Heart left ventricle (tissue), 16 donors: ENCODE results near the gene ELMO3. TPM values are rescaled to one million over a fixed set of nuclear protein-coding genes. Genes with fewer than 3 reads are reported as not detected.

ENCODE experiments used
- ATAC-seq, 4 donors: fragments of 200-7000 bp; cut with Tn5 transposase; one replicate each; pipeline ENCODE4 v1.9.1; 2020 to 2022; ENCODE audit warnings: moderate library complexity in 4 of 4, mild to moderate bottlenecking in 3 of 4, moderate number of reproducible peaks in 1 of 4
- DNase-seq, 5 donors: peaks; one replicate each; pipeline ENCODE4 v3.0.0-alpha.2; 2020
- H3K27ac ChIP-seq, 12 donors: fragments of 200-600 bp; sonication (generic) in 4 of 12; one replicate each; pipeline versions ENCODE4 v1.5.0 to v1.8.0; 2016 to 2022; ENCODE audit warnings: mild to moderate bottlenecking in 2 of 12
- H3K27me3 ChIP-seq, 9 donors: fragments of 200-600 bp; sonication (generic) in 2 of 9; one replicate each; pipeline versions ENCODE4 v1.5.1 to v1.8.0; 2016 to 2022; ENCODE audit warnings: mild to moderate bottlenecking in 3 of 9
- H3K36me3 ChIP-seq, 9 donors: fragments of 200-600 bp; sonication (generic) in 2 of 9; one replicate each; pipeline versions ENCODE4 v1.5.0 to v1.8.0; 2018 to 2022; ENCODE audit warnings: mild to moderate bottlenecking in 2 of 9
- H3K4me1 ChIP-seq, 12 donors: fragments of 200-600 bp; sonication (generic) in 4 of 12; one replicate each; pipeline versions ENCODE4 v1.5.0 to v1.8.0; 2016 to 2022; ENCODE audit warnings: mild to moderate bottlenecking in 3 of 12
- H3K4me3 ChIP-seq, 12 donors: fragments of 200-600 bp; sonication (generic) in 4 of 12; one replicate each; pipeline versions ENCODE4 v1.5.0 to v1.8.0; 2017 to 2022; ENCODE audit warnings: mild to moderate bottlenecking in 9 of 12, moderate library complexity in 4 of 12
- H3K9me3 ChIP-seq, 12 donors: fragments of 200-600 bp; sonication (generic) in 4 of 12; one replicate each; pipeline versions ENCODE4 v1.5.0 to v1.8.0; 2016 to 2022; ENCODE audit warnings: mild to moderate bottlenecking in 1 of 12
- CTCF ChIP-seq, 12 donors: fragments of 200-600 bp; sonication (generic) in 4 of 12; IDR thresholded peaks; one replicate each; pipeline versions ENCODE4 v1.5.0 to v1.8.0; 2018 to 2022; ENCODE audit warnings: antibody characterized with exemption in 12 of 12, mild to moderate bottlenecking in 5 of 12
- POLR2A ChIP-seq, 2 donors: fragments of 450-650 bp; IDR thresholded peaks; one replicate each; pipeline ENCODE4 v1.6.1; 2017; ENCODE audit warnings: antibody characterized with exemption in 2 of 2, mild to moderate bottlenecking in 2 of 2, moderate library complexity in 2 of 2
- WGBS, 4 donors: extraction: QIAGEN DNeasy Blood & Tissue Kit in 2 of 4; methylation state at CpG; one replicate each; pipeline versions ENCODE4 v1.1.5 to v1.1.7; 2013 to 2018; 5-methylcytosine and 5-hydroxymethylcytosine counted together
- intact Hi-C, 10 donors: fragments of 100-400 bp; cut with DNase I; formaldehyde crosslinking; loops; one replicate each; pipeline versions ENCODE4 v1.11.1 to v1.14.2; 2022
- polyA plus RNA-seq, 2 donors: library from polyadenylated mRNA; stranded (reverse); fragments of 200-250 nt; gene quantifications; one replicate each; pipeline ENCODE4 v1.2.3, GENCODE V29; 2013
- total RNA-seq, 9 donors: library from RNA; depleted of rRNA in 2 of 9; stranded (reverse); fragments of >200 nt in 2 of 9; fragmentation: NEBNext Ultra II Directional in 3 of 9; extraction: Animal tissue kit (Norgen Biotek cat#: 25700) in 3 of 9; gene quantifications; one replicate each; pipeline versions ENCODE4 v1.1.0 to v1.2.4, GENCODE V29; 2016 to 2023
- donor health status: ischemic (EF 13 %, LVEDD 7.1; RV severe dilation, severe dysfunction).
- donor health status: healthy with polysubstance abuse.
- donor health status: DM: no; HTN: yes; CAD: no.
- donor health status: DM: no; HTN: no; CAD: no.
- donor health status: ischemic (EF 25% LVEDD 6.9; RV normal size, moderate dysfunction).
- donor health status: ischemic (EF 25% LVEDD 5.7; RV mildly dilated, moderate dysfunction).
- donor health status: healthy.
- donor health status: DM: yes; HTN: yes; CAD: no.
- donor health status: ischemic (EF 35%, LVEDD 5.7; RV mildly dilated, moderate dysfunction).
- donor health status: nonischemic (EF 11% LVEDD 7.7; RV severe dilation, severe dysfunction).
- donor health status: DM: yes; HTN: yes; CAD: no.
- donor health status: PGD.
- donor health status: ischemic (EF 29% LVEDD 5.4; RV normal size, mild dysfunction).
- donor health status: nonischemic (EF 23%, LVEDD 6.1; RV moderate dilation, normal function).

The ELMO3 gene
- total and polyA plus RNA-seq, 11 donors = 0.32 to 1.8 (median 0.68) TPM

- intact Hi-C loops = loop anchor here in 1 of 10 donors (10.0 kb wide), 1 partner anchor 789 kb away; the partner anchor contains the start of genes DDX28 and DUS2
- ATAC-seq (no peak), DNase-seq (peak in 3 of 5 donors; percentile 18 to 40 (median 21))
- no peak overlapping the region for H3K4me3 ChIP-seq
- no peaks in the 10 kb centered on the region for H3K27me3 ChIP-seq
- H3K4me1 ChIP-seq = peaks cover 5 to 14% (median 10%) of the 10 kb centered on the region in 12 donors
- peaks cover 0 to 92% (median 85%) of the 10 kb centered on the region in 9 donors for H3K36me3 ChIP-seq
- H3K9me3 ChIP-seq = no peaks in the 10 kb centered on the region
- H3K27ac ChIP-seq = no peak overlapping the region
- TF ChIP-seq CTCF (IDR thresholded peaks at IDR 0.05) (no peak), POLR2A (IDR thresholded peaks at IDR 0.05) (no peak)
- 81 to 87% (median 85%) methylated on average over 15 to 17 of the region's 17 CpGs for WGBS, 4 donors
Observed at GRCh38 chr16:67235816-67236562, 37.1 kb downstream of the ELMO3 start.

- no peaks in the 10 kb centered on the region for H3K9me3 ChIP-seq
- intact Hi-C loops = loop anchor here in 1 of 10 donors (10.0 kb wide), 1 partner anchor 788 kb away; the partner anchor contains the start of genes DDX28 and DUS2
- DNase-seq = peak in 2 of 5 donors; percentile 52 to 68
- TF ChIP-seq CTCF (IDR thresholded peaks at IDR 0.05) (no peak), POLR2A (IDR thresholded peaks at IDR 0.05) (no peak)
- peaks cover 0 to 84% (median 78%) of the 10 kb centered on the region in 9 donors for H3K36me3 ChIP-seq
- ATAC-seq = peak in 2 of 4 donors; percentile 14 to 33
- no peaks in the 10 kb centered on the region for H3K27me3 ChIP-seq
- peaks cover 10 to 22% (median 18%) of the 10 kb centered on the region in 12 donors for H3K4me1 ChIP-seq
- 76 to 83% (median 81%) methylated on average over 43 to 50 of the region's 50 CpGs for WGBS, 4 donors
- no peak overlapping the region for H3K4me3 ChIP-seq
- no peak overlapping the region for H3K27ac ChIP-seq
Observed at GRCh38 chr16:67236563-67237395, 37.8 kb downstream of the ELMO3 start.

GRCh38 chr16:67237396-67238277 is 38.7 kb downstream of the ELMO3 start:
- Histone ChIP-seq H3K27me3 (no peaks in the 10 kb centered on the region), H3K4me1 (peaks cover 17 to 31% (median 26%) of the 10 kb centered on the region in 12 donors), H3K4me3 (no peak overlapping the region), H3K27ac (no peak overlapping the region), H3K36me3 (peaks cover 0 to 77% (median 71%) of the 10 kb centered on the region in 9 donors), H3K9me3 (no peaks in the 10 kb centered on the region)
- intact Hi-C loops = loop anchor here in 1 of 10 donors (10.0 kb wide), 1 partner anchor 787 kb away; the partner anchor contains the start of genes DDX28 and DUS2
- no peak for TF ChIP-seq CTCF (IDR thresholded peaks at IDR 0.05)
- TF ChIP-seq POLR2A (IDR thresholded peaks at IDR 0.05) = no peak
- WGBS, 4 donors = 76 to 93% (median 84%) methylated on average over 13 to 16 of the region's 16 CpGs
- peak in 3 of 5 donors; percentile 18 to 54 (median 27) for DNase-seq
- ATAC-seq = no peak
